ENCODE results near the gene ADSS1. TPM values are rescaled to one million over a fixed set of nuclear protein-coding genes. Genes with fewer than 3 reads are reported as not detected.
A peak's percentile ranks its signal among the peaks of the same experiment; 100 is the strongest.

ADSS1 gene

DNA sequence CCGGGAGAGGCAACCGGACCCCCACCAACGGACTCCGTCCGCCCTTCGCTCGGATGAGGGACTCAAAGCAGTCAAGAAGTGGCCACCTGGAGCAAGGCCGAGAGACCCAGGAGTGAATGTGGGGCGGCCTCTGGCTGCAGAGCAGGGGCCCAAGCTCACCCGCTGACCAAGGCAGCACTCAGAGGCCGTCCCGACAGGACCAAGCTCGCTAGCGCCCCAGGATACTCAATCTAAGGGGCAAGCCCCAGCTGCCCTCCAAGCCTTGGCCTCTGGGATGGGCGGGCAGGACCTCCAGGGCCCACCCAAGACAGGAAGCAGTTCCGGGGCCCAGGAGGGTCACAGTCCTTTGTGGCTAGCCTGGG, 70.6 kb downstream of the ADSS1 start:
- no peak overlapping the region for H3K4ac ChIP-seq (ENCODE audit: low read depth, low read length)
- H4K5ac ChIP-seq (ENCODE audit: low read length) = no peak overlapping the region
- H3K27ac ChIP-seq (ENCODE audit: low read depth, low read length) = no peak overlapping the region
- H3K18ac ChIP-seq (ENCODE audit: low read length) = peak overlapping the region; percentile 76
- peak; percentile 45 for DNase-seq
- peak overlapping the region; percentile 78 for H3K4me3 ChIP-seq (ENCODE audit: low read length)
- peak overlapping the region; percentile 90 for H3K56ac ChIP-seq (ENCODE audit: low read length)
- H3K9ac ChIP-seq (ENCODE audit: low read length) = peak overlapping the region; percentile 91
- peaks cover 9% of the 10 kb centered on the region for H3K4me1 ChIP-seq (ENCODE audit: control insufficient read depth, low read depth, low read length)
- peaks cover 19% of the 10 kb centered on the region for H3K79me1 ChIP-seq (ENCODE audit: low read length)
- H3K4me2 ChIP-seq (ENCODE audit: low read length) = peak overlapping the region; percentile 95
- H2BK15ac ChIP-seq (replicated peaks; ENCODE audit: low read depth) = no peak overlapping the region
- H3K27me3 ChIP-seq (ENCODE audit: insufficient read depth, low read length, poor library complexity) = peaks cover 3% of the 10 kb centered on the region
- peak overlapping the region; percentile 94 for H3K23ac ChIP-seq (ENCODE audit: low read length)
- peaks cover 6% of the 10 kb centered on the region for H3K79me2 ChIP-seq (ENCODE audit: control insufficient read depth, insufficient read depth, low read length)
- H2BK5ac ChIP-seq (ENCODE audit: low read length) = no peak overlapping the region
- no peak overlapping the region for H2BK120ac ChIP-seq (ENCODE audit: low read depth, low read length)
- WGBS (ENCODE audit: extremely low coverage, insufficient coverage, low lambda C conversion rate) = no CpG with 5 or more reads among the region's 16 CpGs
- H3K36me3 ChIP-seq (ENCODE audit: control insufficient read depth, insufficient read depth, low read length) = no peaks in the 10 kb centered on the region
- H4K8ac ChIP-seq (ENCODE audit: low read depth, low read length) = no peak overlapping the region
- no peak overlapping the region for H2AK5ac ChIP-seq (ENCODE audit: low read length)

DNA sequence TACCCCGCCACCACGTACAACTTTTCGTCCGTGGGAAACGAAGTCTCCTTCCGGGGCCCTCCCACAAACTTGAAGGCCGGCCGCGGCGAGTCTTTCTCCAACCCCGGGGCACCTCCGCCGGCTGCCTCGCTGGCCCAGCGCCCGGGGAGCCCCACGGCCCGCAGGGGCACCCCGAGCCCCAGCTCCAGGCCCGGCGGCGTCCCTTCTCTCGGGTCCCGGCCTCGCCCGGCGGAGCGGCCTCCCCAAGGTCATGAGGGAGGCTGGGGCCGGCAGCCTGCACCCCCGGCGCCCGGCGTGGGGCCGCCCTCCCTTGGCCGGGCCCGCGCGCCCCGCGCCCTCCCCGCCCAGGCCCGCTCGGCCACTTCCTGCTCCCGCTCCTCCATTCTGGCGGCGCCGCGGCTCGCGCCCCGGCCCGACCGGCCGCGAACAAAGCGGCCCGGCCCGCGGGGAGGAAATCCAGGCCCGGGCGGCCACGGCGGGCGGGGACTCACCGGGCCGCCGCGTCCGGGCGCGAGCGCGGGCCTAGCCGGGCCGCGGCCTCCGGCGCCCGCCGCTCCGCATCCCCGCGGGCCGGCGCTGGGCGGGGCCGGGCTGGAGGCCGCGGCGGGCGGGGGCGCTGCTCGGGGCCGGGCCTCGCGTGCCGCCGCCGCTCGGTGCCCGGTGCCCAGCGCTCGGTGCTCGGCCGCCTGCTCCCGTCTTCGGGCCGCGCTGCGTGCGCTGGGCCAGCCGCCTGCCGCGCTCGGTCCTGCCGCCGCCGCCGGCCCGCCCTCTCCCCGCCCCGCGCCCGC, 71.2 kb downstream of the ADSS1 start, which contains the start of gene AKT1:
Gene AKT1 (minus strand): TSS at position 756 of the 788 bp plus-strand sequence. CDS start 3,105 bp downstream, outside the sequence.
- H2AK5ac ChIP-seq (ENCODE audit: low read length) = peak within 1 kb of the TSS; percentile 69
- H3K4me3 ChIP-seq (ENCODE audit: low read length) = peak within 1 kb of the TSS; percentile 78
- H3K56ac ChIP-seq (ENCODE audit: low read length) = peak within 1 kb of the TSS; percentile 90
- peaks cover 9% of the 10 kb centered on the region for H3K4me1 ChIP-seq (ENCODE audit: control insufficient read depth, low read depth, low read length)
- H3K79me1 ChIP-seq (ENCODE audit: low read length) = peaks cover 19% of the 10 kb centered on the region
- no peak within 1 kb of the TSS for H4K8ac ChIP-seq (ENCODE audit: low read depth, low read length)
- no peak within 1 kb of the TSS for H2BK5ac ChIP-seq (ENCODE audit: low read length)
- peak within 1 kb of the TSS; percentile 76 for H3K18ac ChIP-seq (ENCODE audit: low read length)
- H3K27ac ChIP-seq (ENCODE audit: low read depth, low read length) = no peak within 1 kb of the TSS
- peak within 1 kb of the TSS; percentile 91 for H3K9ac ChIP-seq (ENCODE audit: low read length)
- no peak within 1 kb of the TSS for H2BK120ac ChIP-seq (ENCODE audit: low read depth, low read length)
- H4K5ac ChIP-seq (ENCODE audit: low read length) = no peak within 1 kb of the TSS
- DNase-seq = no peak
- H3K23ac ChIP-seq (ENCODE audit: low read length) = peak within 1 kb of the TSS; percentile 94
- H3K36me3 ChIP-seq (ENCODE audit: control insufficient read depth, insufficient read depth, low read length) = no peaks in the 10 kb centered on the region
- H3K4me2 ChIP-seq (ENCODE audit: low read length) = peak within 1 kb of the TSS; percentile 95
- no CpG with 5 or more reads among the region's 124 CpGs for WGBS (ENCODE audit: extremely low coverage, insufficient coverage, low lambda C conversion rate)
- no peak within 1 kb of the TSS for H2BK15ac ChIP-seq (replicated peaks; ENCODE audit: low read depth)
- H3K4ac ChIP-seq (ENCODE audit: low read depth, low read length) = peak within 1 kb of the TSS; percentile 42
- peaks cover 6% of the 10 kb centered on the region for H3K79me2 ChIP-seq (ENCODE audit: control insufficient read depth, insufficient read depth, low read length)
- H3K27me3 ChIP-seq (ENCODE audit: insufficient read depth, low read length, poor library complexity) = peaks cover 3% of the 10 kb centered on the region

DNA sequence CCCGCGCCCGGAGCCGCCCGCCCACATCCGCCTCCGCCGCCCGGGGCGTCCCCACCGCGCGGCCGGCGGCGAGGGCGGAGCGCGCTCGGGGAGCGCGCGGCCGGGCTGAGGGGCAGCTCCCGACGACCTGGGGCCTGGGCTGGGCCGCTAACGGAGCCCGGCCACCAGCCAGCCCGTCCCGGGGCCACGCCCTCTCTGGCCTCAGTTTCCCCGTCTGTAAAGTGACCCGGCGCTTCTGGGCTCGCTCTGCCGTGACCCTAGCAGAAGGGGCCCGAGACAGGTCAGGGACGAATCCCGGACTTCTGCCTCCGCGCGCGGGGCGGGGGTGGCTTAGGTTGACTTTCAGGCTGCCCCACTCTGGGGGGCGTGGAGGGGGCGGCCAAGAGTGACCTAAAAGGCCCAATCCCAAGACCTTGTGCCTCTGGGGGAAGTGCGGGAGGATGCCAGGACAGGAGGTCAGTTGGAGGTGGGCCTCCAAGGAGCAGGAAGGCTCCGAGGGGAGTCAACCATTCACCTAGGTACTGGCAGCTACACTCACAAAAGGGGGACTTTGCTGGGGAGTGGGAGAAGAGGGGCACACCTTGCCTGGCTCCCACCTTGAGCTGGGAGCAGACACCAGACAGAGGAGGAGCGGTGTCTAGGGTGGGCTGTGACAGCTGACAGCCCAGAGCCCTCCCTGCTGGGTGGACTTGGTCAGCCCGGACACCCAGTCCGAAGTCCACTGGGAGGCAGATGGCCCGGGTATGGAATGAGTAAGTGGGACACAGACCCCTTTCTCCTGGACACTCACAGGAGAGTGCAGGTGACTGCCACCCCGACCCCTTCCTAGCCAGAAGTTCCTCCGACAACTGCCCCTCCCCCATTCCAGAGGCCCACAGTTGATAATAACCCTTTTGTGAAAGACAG, 72.0 kb downstream of the ADSS1 start:
- Histone ChIP-seq H3K9ac (ENCODE audit: low read length) (peak overlapping the region; percentile 70), H3K79me2 (ENCODE audit: control insufficient read depth, insufficient read depth, low read length) (peaks cover 6% of the 10 kb centered on the region), H4K5ac (ENCODE audit: low read length) (no peak overlapping the region), H3K4ac (ENCODE audit: low read depth, low read length) (peak overlapping the region; percentile 21), H4K8ac (ENCODE audit: low read depth, low read length) (no peak overlapping the region), H2BK15ac (replicated peaks; ENCODE audit: low read depth) (no peak overlapping the region), H2BK120ac (ENCODE audit: low read depth, low read length) (no peak overlapping the region), H3K27me3 (ENCODE audit: insufficient read depth, low read length, poor library complexity) (peaks cover 3% of the 10 kb centered on the region), H3K4me1 (ENCODE audit: control insufficient read depth, low read depth, low read length) (peaks cover 9% of the 10 kb centered on the region), H3K36me3 (ENCODE audit: control insufficient read depth, insufficient read depth, low read length) (no peaks in the 10 kb centered on the region), H2BK5ac (ENCODE audit: low read length) (no peak overlapping the region), H3K4me3 (ENCODE audit: low read length) (peak overlapping the region; percentile 19), H3K56ac (ENCODE audit: low read length) (peak overlapping the region; percentile 82), H3K79me1 (ENCODE audit: low read length) (peaks cover 19% of the 10 kb centered on the region), H3K18ac (ENCODE audit: low read length) (peak overlapping the region; percentile 76), H2AK5ac (ENCODE audit: low read length) (peak overlapping the region; percentile 69), H3K27ac (ENCODE audit: low read depth, low read length) (no peak overlapping the region), H3K23ac (ENCODE audit: low read length) (peak overlapping the region; percentile 93), H3K4me2 (ENCODE audit: low read length) (peak overlapping the region; percentile 55)
- DNase-seq = no peak
- no CpG with 5 or more reads among the region's 55 CpGs for WGBS (ENCODE audit: extremely low coverage, insufficient coverage, low lambda C conversion rate)

DNA sequence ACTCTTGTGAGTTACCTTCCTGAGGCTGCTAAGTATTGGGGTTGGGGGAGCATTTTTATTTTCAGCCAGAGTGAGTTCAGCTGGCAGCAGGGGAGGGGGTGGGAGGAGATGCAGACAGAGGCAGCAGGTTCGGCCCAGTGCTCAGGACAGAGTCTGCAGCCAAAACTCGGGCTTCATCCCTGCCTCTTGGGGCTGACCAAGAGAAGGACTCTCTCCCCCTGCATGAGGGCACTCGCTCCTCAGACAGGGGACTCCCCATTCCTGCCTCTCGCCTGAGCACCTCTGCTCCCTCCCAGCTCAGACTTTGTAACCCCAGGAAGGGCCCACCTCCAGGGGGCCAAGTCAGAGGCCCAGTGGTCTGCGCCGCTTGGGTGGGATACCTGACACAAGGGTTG, 72.7 kb downstream of the ADSS1 start:
- no peak overlapping the region for H3K9ac ChIP-seq (ENCODE audit: low read length)
- no peak overlapping the region for H3K27ac ChIP-seq (ENCODE audit: low read depth, low read length)
- no peak overlapping the region for H3K4ac ChIP-seq (ENCODE audit: low read depth, low read length)
- H3K79me2 ChIP-seq (ENCODE audit: control insufficient read depth, insufficient read depth, low read length) = peaks cover 6% of the 10 kb centered on the region
- H3K36me3 ChIP-seq (ENCODE audit: control insufficient read depth, insufficient read depth, low read length) = no peaks in the 10 kb centered on the region
- no peak overlapping the region for H4K5ac ChIP-seq (ENCODE audit: low read length)
- H3K27me3 ChIP-seq (ENCODE audit: insufficient read depth, low read length, poor library complexity) = peaks cover 7% of the 10 kb centered on the region
- H2BK15ac ChIP-seq (replicated peaks; ENCODE audit: low read depth) = no peak overlapping the region
- H3K79me1 ChIP-seq (ENCODE audit: low read length) = peaks cover 17% of the 10 kb centered on the region
- no peak overlapping the region for H3K23ac ChIP-seq (ENCODE audit: low read length)
- DNase-seq = no peak
- H3K4me3 ChIP-seq (ENCODE audit: low read length) = no peak overlapping the region
- H3K56ac ChIP-seq (ENCODE audit: low read length) = peak overlapping the region; percentile 17
- H3K18ac ChIP-seq (ENCODE audit: low read length) = no peak overlapping the region
- no CpG with 5 or more reads among the region's 6 CpGs for WGBS (ENCODE audit: extremely low coverage, insufficient coverage, low lambda C conversion rate)
- H3K4me1 ChIP-seq (ENCODE audit: control insufficient read depth, low read depth, low read length) = peaks cover 9% of the 10 kb centered on the region
- no peak overlapping the region for H3K4me2 ChIP-seq (ENCODE audit: low read length)
- H2BK120ac ChIP-seq (ENCODE audit: low read depth, low read length) = no peak overlapping the region
- H2AK5ac ChIP-seq (ENCODE audit: low read length) = no peak overlapping the region
- no peak overlapping the region for H4K8ac ChIP-seq (ENCODE audit: low read depth, low read length)
- no peak overlapping the region for H2BK5ac ChIP-seq (ENCODE audit: low read length)

Small RNA genes lying within 50 kb of the gene (small RNA-seq; reads per million reads assigned to genes)
- gene MIR4710 (ENCODE audit: insufficient read depth) = not detected
